Ectodermal cell (in vitro differentiated cells): Measurements from ENCODE around the gene MTOR.
"Not testable (repeated sequence)": the region's sequence is repeated elsewhere in the genome, so short reads cannot be mapped to it uniquely, and the experiment has no call there.

Experiments used
- H3K27ac ChIP-seq: 2 replicates; pipeline ENCODE4 v1.7.0; 2013; ENCODE audit warnings: mild to moderate bottlenecking, low read depth, low read length; ENCODE audit not compliant: insufficient read depth, poor library complexity, severe bottlenecking
- H3K27me3 ChIP-seq: 2 replicates; pipeline ENCODE4 v1.7.0; 2013; ENCODE audit warnings: mild to moderate bottlenecking, low read length; ENCODE audit not compliant: insufficient read depth, control insufficient read depth, poor library complexity, severe bottlenecking
- H3K36me3 ChIP-seq: one replicate; pipeline ENCODE4 v1.7.0; 2013; ENCODE audit warnings: low read length; ENCODE audit not compliant: control insufficient read depth, insufficient read depth
- H3K4me1 ChIP-seq: one replicate; pipeline ENCODE4 v1.7.0; 2013; ENCODE audit warnings: low read length; ENCODE audit not compliant: control insufficient read depth, insufficient read depth
- H3K4me3 ChIP-seq: 2 replicates; pipeline ENCODE4 v1.7.0; 2013; ENCODE audit warnings: low read depth, low read length, control low read depth; ENCODE audit not compliant: insufficient read depth
- H3K9me3 ChIP-seq: 2 replicates; pipeline ENCODE4 v1.7.0; 2013; ENCODE audit warnings: mild to moderate bottlenecking, low read length, moderate library complexity; ENCODE audit not compliant: control insufficient read depth
- WGBS, 2 experiments: methylation state at CpG; one replicate each; pipeline ENCODE4 v1.1.7; 2013; ENCODE audit warnings: missing lambda C conversion rate in 2 of 2; 5-methylcytosine and 5-hydroxymethylcytosine counted together

Gene MTOR

GRCh38 chr1:11168731-11169130 lies 93.6 kb downstream of the MTOR start:
- Histone ChIP-seq H3K27ac (no peak overlapping the region), H3K27me3 (no peaks in the 10 kb centered on the region), H3K4me1 (no peaks in the 10 kb centered on the region), H3K9me3 (no peaks in the 10 kb centered on the region), H3K4me3 (no peak overlapping the region), H3K36me3 (peaks cover 10% of the 10 kb centered on the region)
- WGBS, 2 experiments = 96 to 100% methylated on average over 1 of the region's 1 CpG

- not testable (repeated sequence) for H3K9me3 ChIP-seq, H3K27me3 ChIP-seq, H3K4me3 ChIP-seq, H3K27ac ChIP-seq, H3K4me1 ChIP-seq
- peaks cover 10% of the 10 kb centered on the region for H3K36me3 ChIP-seq
- WGBS, 2 experiments = 93 to 97% methylated on average over 5 of the region's 5 CpGs
Measured at GRCh38 chr1:11166744-11167143, 95.6 kb downstream of the MTOR start.

- H3K27me3 ChIP-seq, H3K4me3 ChIP-seq, H3K9me3 ChIP-seq, H3K4me1 ChIP-seq, H3K27ac ChIP-seq: not testable (repeated sequence)
- WGBS, 2 experiments = 91 to 100% methylated on average over 2 to 3 of the region's 4 CpGs
- peaks cover 16% of the 10 kb centered on the region for H3K36me3 ChIP-seq
Measured at GRCh38 chr1:11162752-11163151, 99.6 kb downstream of the MTOR start.

DNA sequence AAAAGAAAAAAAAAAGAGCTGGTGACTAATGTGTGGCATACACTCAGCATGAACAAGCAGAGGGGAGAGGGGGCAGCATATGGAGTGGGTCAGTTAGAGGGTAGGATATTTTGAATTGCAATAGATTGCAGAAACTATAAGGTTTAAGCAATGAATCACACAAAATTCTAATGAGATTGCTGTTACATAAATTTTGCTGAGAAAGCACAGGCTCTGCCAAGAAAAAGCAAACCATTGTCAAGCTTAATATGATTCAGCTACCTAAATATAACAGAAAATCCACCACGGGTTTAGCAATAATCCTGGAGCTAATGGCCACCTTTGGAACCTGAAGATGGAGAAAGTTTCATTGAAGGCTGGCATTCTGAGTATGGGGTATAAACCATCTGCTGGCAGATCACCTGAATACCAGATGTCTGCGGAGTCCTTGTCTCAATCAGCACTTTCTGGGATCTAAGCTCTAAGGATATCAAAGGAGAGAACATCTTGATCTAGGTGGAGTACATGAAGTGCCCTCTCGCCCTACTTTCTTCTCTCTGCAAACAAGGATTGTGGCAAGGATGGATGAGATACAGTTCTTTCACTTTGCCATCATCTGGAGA lies 103.5 kb downstream of the MTOR start:
- 87 to 97% methylated on average over 3 of the region's 3 CpGs for WGBS, 2 experiments
- Histone ChIP-seq H3K27me3 (no peaks in the 10 kb centered on the region), H3K27ac (no peak overlapping the region), H3K4me3 (no peak overlapping the region), H3K36me3 (peaks cover 21% of the 10 kb centered on the region), H3K4me1 (no peaks in the 10 kb centered on the region), H3K9me3 (no peaks in the 10 kb centered on the region)

- Histone ChIP-seq H3K4me3 (no peak overlapping the region), H3K27me3 (no peaks in the 10 kb centered on the region), H3K9me3 (no peaks in the 10 kb centered on the region), H3K4me1 (no peaks in the 10 kb centered on the region), H3K36me3 (peaks cover 21% of the 10 kb centered on the region), H3K27ac (no peak overlapping the region)
- 92% methylated on average over 3 of the region's 3 CpGs for WGBS, 2 experiments
Measured at GRCh38 chr1:11158291-11158690, 104.1 kb downstream of the MTOR start.

DNA sequence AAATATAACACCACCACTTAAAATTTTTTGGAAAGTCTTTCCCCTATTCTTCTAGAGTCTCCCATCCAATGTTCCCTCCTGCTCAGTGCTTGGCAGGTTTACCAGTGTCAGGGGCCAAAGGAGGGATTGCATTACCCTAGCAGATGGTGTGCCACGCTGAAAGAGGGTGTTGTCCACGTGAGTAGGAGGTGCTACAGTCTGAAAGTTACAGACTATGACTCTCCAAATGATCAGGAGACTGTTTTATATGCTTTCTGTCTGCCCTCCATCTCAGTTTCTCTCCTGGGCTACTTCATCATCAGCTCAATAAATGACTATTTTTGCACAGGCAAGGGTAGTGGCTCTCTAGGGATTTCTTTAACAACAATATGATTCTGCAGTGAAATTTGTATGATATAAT lies 104.5 kb downstream of the MTOR start:
- no peaks in the 10 kb centered on the region for H3K4me1 ChIP-seq
- H3K27ac ChIP-seq = no peak overlapping the region
- H3K4me3 ChIP-seq = no peak overlapping the region
- no peaks in the 10 kb centered on the region for H3K9me3 ChIP-seq
- peaks cover 21% of the 10 kb centered on the region for H3K36me3 ChIP-seq
- H3K27me3 ChIP-seq = no peaks in the 10 kb centered on the region
- WGBS, 2 experiments = 90 to 91% methylated on average over 2 of the region's 2 CpGs

GRCh38 chr1:11157394-11157793 lies 105.0 kb downstream of the MTOR start:
- Histone ChIP-seq H3K4me1 (no peaks in the 10 kb centered on the region), H3K27me3 (no peaks in the 10 kb centered on the region), H3K9me3 (no peaks in the 10 kb centered on the region), H3K4me3 (no peak overlapping the region), H3K27ac (no peak overlapping the region), H3K36me3 (peaks cover 21% of the 10 kb centered on the region)
- 94 to 95% methylated on average over 7 to 8 of the region's 8 CpGs for WGBS, 2 experiments

DNA sequence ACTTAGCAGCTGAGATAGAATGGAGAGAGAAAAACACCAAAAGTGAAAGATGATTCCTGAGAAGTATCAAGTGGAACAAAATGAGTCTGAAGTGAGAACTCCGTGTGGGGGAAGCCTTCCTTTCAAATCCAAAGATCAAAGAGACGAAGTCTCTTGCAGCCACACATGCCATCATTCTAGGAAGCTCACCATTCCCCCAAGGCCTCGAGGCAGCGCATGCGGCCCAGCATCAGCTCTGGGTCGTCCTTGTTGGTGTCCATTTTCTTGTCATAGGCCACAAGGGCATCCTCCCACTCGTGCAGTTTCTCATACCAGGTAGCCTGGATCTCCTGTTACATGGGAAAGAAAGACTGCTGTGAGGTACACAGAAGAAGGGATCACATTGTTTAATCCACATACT lies 105.4 kb downstream of the MTOR start:
- Histone ChIP-seq H3K9me3 (no peaks in the 10 kb centered on the region), H3K36me3 (peaks cover 21% of the 10 kb centered on the region), H3K27me3 (no peaks in the 10 kb centered on the region), H3K27ac (no peak overlapping the region), H3K4me1 (no peaks in the 10 kb centered on the region), H3K4me3 (no peak overlapping the region)
- WGBS, 2 experiments = 89 to 92% methylated on average over 7 of the region's 7 CpGs

DNA sequence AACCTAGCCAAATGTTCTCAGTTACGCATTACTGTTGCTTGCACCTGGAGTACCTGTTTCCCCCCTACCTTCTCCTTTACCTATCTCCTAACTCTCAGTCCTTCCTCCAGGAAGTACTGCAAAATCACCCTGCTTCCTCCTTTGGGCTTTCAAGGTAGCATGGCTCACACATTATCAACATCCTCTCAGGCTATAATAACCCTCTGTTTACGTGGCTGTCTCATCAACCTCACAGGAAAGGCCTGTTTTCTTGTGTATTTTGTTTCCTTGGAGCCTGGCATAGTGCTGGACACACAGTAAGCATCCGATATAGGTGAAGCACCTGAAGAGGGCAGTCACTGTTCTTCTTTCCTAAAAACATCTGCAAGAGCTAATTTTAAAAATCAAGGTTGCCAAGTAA lies 105.9 kb downstream of the MTOR start:
- H3K36me3 ChIP-seq = peaks cover 24% of the 10 kb centered on the region
- WGBS, 2 experiments = 92 to 94% methylated on average over 3 of the region's 3 CpGs
- H3K9me3 ChIP-seq = no peaks in the 10 kb centered on the region
- no peak overlapping the region for H3K4me3 ChIP-seq
- no peaks in the 10 kb centered on the region for H3K4me1 ChIP-seq
- H3K27me3 ChIP-seq = no peaks in the 10 kb centered on the region
- H3K27ac ChIP-seq = no peak overlapping the region

DNA sequence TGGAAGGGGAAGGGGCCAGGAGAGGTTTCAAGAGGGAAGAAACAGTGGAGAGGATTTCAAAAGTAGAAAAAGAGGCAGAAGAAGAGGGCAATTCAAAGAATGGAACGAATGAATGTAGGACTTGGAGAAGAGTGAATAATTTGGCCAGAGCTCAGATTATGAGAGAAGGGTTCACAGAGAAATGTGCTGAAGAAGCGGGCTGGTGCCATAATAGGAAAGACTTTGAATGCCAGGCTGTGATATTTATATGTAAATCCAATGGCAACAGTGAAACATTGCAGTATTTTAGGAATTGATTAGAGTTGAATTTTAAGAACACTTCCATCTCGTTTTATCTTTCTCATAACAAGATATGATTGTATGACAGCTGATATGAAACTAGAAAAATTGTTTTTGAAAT lies 109.2 kb downstream of the MTOR start:
- peaks cover 28% of the 10 kb centered on the region for H3K36me3 ChIP-seq
- H3K27me3 ChIP-seq = no peaks in the 10 kb centered on the region
- H3K27ac ChIP-seq = no peak overlapping the region
- H3K4me1 ChIP-seq = no peaks in the 10 kb centered on the region
- WGBS, 2 experiments = 95% methylated on average over 2 to 3 of the region's 3 CpGs
- no peaks in the 10 kb centered on the region for H3K9me3 ChIP-seq
- H3K4me3 ChIP-seq = no peak overlapping the region

DNA sequence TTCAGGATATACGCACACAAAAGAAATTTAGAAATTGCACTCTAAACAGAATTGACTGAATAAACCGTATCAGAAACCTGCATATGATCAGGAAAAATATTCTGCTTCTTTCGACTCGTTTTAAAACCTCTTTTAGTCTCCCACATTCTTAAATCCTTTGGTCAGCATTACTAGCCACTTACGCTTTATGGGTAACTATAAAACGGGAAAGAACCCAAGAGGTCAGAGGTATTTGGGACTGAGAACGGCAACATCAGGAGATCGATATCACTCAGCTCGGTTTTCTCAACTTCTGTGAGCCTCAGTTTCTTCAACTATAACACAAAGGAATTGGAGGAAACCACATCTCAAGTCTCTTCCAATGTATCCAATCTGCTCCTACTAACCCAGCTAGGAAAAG lies 109.6 kb downstream of the MTOR start:
- no peaks in the 10 kb centered on the region for H3K27me3 ChIP-seq
- no peaks in the 10 kb centered on the region for H3K4me1 ChIP-seq
- H3K36me3 ChIP-seq = peaks cover 28% of the 10 kb centered on the region
- no peaks in the 10 kb centered on the region for H3K9me3 ChIP-seq
- 94 to 96% methylated on average over 9 of the region's 9 CpGs for WGBS, 2 experiments
- no peak overlapping the region for H3K4me3 ChIP-seq
- no peak overlapping the region for H3K27ac ChIP-seq
